ENCODE results near the gene SEPHS2. TPM values are rescaled to one million over a fixed set of nuclear protein-coding genes. Genes with fewer than 3 reads are reported as not detected.

SEPHS2 gene

Small RNA genes within 50 kb of the gene (small RNA-seq; reads per million reads assigned to genes)
- gene RF00019 (not detected), gene RF00406 (8.9 reads per million, percentile 90 among the genes with 10 or more reads in this experiment), gene RNU7-61P (not detected)
